GM21447 (cell line): ENCODE measurements around the gene IZUMO2.
"Not testable (repeated sequence)": the region's sequence is repeated elsewhere in the genome, so short reads cannot be mapped to it uniquely, and the experiment has no call there.

Experiments
- ATAC-seq: cut with Tn5 transposase; IDR thresholded peaks from one replicate; pipeline ENCODE4 v1.9.1; 2021; ENCODE audit not compliant: unreplicated experiment

Gene IZUMO2

DNA sequence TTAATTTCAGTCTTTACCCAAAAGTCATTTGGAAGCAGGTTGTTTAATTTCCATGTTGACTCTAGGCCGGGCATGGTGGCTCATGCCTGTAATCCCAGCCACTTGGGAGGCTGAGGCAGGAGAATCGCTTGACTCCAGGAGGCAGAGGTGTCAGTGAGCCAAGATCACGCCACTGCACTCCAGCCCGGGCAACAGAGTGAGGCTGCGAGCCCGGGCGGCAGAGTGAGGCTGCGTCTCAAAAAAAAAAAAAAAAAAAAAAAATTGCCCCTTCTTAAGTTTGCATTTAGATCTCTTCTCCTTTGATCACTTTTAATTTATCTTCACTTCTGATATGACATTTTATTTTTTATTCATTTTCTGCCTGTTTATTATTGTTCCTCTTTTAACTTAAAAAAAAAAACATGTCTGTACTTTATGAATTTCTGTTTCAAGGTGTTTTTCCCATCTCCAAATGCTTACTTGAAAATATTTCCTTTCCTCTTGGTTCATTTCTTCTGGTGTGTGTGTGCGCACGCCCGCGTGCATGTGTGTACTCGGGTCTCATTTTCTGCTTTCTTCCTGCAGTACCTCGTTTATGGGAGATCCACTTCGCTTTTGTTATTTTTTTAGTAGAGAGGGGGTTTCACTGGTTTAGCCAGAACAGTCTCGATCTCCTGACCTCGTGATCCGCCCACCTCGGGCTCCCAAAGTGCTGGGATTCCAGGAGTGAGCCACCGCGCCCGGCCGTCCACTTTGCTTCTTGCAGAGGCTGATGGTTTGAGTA is 26.3 kb downstream of the IZUMO2 start:
- ATAC-seq: not testable (repeated sequence)

DNA sequence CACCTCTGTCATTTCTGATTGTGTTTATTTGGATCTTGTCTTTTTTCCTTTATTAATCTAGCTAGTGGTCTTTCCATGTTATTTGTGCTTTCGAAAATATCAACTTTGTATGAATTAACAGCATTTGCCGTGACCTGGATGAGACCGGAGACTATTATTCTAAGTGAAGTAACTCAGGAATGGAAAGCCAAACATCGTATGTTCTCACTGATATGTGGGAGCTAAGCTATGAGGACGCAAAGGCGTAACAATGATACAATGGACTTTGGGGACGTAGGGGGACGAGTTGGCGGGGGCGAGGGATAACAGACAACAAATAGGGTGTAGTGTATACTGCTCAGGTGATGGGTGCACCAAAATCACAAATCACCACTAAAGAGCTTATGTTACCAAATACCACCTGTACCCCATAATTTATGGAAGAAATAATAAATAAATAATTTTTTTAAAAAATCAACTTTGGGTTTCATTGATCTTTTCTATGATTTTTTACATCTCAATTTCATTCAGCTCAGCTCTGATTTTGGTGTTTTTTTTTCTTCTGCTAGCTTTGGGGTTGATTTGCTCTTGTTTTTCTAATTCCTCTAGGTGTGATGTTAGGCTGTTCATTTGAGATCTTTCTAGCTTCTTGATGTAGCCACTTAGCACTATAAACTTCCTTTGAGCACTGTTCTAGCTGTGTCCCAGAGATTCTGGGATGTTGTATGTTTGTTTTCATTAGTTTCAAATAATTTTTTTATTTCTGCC is 27.1 kb downstream of the IZUMO2 start:
- not testable (repeated sequence) for ATAC-seq

DNA sequence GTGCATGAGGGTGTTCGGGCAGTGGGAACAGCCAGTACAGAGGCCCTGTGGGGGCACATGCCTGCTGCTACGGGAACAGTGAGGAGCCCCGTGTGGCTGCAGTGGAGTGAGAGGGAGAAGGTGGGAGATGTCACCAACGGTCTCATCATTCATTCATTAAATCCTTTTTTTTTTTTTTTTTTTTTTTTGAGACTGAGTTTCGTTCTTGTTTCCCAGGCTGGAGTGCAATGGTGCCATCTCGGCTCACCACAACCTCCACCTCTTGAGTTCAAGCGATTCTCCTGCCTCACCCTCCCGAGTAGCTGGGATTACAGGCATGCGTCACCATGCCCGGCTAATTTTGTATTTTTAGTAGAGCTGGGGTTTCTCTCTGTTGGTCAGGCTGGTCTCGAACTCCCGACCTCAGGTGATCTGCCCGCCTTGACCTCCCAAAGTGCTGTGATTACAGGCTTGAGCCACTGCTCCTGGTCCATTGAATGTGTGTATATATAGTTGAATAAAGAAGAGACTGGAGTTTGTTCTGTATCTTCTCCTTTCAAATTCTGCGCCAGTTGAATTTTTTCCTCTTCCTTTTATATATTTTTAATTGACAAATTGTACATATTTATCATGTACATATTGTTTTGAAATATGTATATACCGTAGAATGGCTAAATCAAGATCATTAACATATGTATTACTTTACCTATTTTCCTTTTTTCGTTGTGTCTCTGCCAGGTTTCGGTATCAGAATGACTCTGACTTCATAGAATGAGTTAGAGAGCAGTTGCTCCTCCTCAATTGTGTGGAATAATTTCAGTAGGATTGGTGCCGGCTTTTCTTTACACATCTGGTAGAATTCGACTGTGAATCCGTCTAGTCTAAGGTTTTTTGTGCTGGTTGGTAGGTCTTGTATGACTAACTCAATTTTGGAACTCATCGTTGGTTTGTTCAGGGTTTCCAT is 28.0 kb downstream of the IZUMO2 start:
- not testable (repeated sequence) for ATAC-seq

DNA sequence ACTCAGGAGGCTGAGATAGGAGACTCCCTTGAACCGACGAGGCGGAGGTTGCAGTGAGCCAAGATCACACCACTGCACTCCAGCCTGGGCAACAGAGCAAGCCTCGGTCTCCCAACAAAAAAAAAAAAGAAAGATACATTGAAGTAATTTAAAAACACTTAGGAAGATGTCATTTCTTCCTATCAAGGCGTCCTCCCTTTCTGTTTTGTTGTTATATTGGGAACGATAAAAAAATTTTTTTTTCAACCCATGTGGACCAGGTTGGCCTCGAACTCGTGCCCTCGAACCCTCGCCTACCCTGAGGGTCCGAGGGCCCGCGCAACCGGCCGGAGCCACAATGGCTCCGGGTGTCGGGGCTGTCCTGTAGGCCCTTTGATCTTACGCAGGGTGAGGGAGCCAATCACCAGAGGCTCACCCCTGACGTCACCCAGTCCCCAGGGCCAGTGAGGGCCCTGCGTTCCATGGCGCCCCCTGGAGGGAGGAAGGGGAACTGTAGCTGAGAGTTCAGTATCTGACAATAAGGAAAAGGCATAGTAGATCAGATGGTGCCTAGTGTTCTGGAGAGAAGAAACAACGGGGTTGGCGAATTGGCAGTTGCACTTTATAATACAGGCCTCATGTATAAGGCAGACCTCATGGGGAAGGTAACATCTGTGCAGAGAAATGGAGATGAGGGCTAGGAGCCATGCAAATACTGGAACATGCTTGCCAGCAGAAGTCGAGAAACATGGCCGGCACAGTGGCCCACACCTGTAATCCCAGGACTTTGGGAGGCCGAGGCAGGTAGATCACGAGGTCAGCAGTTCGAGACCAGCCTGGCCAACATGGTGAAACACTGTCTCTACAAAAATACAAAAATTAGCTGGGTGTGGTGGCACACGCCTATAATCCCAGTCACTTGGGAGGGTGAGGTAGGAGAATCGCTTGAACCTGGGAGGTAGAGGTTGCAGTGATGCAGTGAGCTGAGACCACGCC is 29.3 kb downstream of the IZUMO2 start:
- ATAC-seq: not testable (repeated sequence)

DNA sequence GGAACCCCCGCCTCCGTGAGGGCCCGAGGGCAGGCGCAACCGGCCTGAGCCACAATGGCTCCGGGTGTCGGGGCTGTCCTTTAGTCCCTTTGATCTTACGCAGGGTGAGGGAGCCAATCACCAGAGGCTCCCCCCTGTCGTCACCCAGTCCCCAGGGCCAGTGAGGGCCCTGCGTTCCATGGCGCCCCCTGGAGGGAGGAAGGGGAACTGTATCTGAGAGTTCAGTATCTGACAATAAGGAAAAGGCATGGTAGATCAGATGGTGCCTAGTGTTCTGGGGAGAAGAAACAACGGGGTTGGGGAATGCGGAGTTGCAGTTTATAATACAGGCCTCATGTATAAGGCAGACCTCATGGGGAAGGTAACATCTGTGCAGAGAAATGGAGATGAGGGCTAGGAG is 59.1 kb downstream of the IZUMO2 start:
- ATAC-seq: not testable (repeated sequence)

DNA sequence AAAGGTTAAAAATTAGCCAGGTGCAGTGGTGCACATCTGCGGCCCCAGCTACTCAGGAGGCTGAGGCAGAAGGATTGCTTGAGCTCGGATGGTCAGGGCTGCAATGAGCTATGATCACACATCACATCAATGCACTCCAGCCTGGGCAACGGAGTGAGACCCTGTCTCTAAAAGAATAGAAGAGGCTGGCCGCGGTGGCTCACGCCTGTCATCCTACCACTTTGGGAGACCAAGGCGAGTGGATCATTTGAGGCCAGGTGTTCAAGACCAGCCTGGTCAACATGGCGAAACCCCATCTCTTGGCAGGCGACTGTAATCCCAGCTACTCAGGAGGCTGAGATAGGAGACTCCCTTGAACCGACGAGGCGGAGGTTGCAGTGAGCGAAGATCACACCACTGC is 59.7 kb downstream of the IZUMO2 start:
- ATAC-seq: not testable (repeated sequence)
